GM18498 (cell line): ENCODE data around the gene TTC9.

Experiments
- ATAC-seq: cut with Tn5 transposase; IDR thresholded peaks from one replicate; pipeline ENCODE4 v1.9.1; 2021; ENCODE audit warnings: mild to moderate bottlenecking, moderate library complexity; ENCODE audit not compliant: unreplicated experiment

TTC9 gene

GRCh38 chr14:70641548-70642302 lies at the start of gene TTC9:
TTC9 (plus strand) TSS chr14:70641916; CDS start chr14:70642130, 214 bp downstream.
- ATAC-seq = peak; percentile 35

GRCh38 chr14:70594461-70594860 lies 47.3 kb upstream of the TTC9 start:
- ATAC-seq = no peak

- ATAC-seq = no peak
These were observed 46.1 kb upstream of the TTC9 start for GRCh38 chr14:70595443-70596185.

- no peak for ATAC-seq
These were observed 44.0 kb upstream of the TTC9 start for GRCh38 chr14:70597731-70598130.

GRCh38 chr14:70599345-70599744 lies 42.4 kb upstream of the TTC9 start:
- no peak for ATAC-seq

- peak; percentile 91 for ATAC-seq
These were observed 41.1 kb upstream of the TTC9 start, which contains the start of gene MED6 for GRCh38 chr14:70600382-70601157. MED6 (minus strand) TSS chr14:70600655; CDS start chr14:70600637, 18 bp downstream.

- no peak for ATAC-seq
These were observed 40.6 kb upstream of the TTC9 start for GRCh38 chr14:70601162-70601561.

- no peak for ATAC-seq
These were observed 39.5 kb upstream of the TTC9 start for GRCh38 chr14:70602254-70602653.

- ATAC-seq = no peak
These were observed 30.5 kb upstream of the TTC9 start for GRCh38 chr14:70611216-70611615.

- no peak for ATAC-seq
These were observed 25.1 kb upstream of the TTC9 start for GRCh38 chr14:70616646-70617045.

GRCh38 chr14:70618314-70618713 lies 23.4 kb upstream of the TTC9 start:
- ATAC-seq = no peak

GRCh38 chr14:70619708-70620107 lies 22.0 kb upstream of the TTC9 start:
- ATAC-seq = no peak

GRCh38 chr14:70622111-70622712 lies 19.5 kb upstream of the TTC9 start:
- ATAC-seq = peak; percentile 57

- ATAC-seq = no peak
These were observed 16.7 kb upstream of the TTC9 start for GRCh38 chr14:70624972-70625371.

GRCh38 chr14:70631948-70632347 lies 9.8 kb upstream of the TTC9 start:
- no peak for ATAC-seq

- ATAC-seq = no peak
These were observed 5.6 kb upstream of the TTC9 start for GRCh38 chr14:70635971-70636595.

- no peak for ATAC-seq
These were observed 3.3 kb upstream of the TTC9 start for GRCh38 chr14:70638416-70638815.

- peak; percentile 47 for ATAC-seq
These were observed 673 bp upstream of the TTC9 start for GRCh38 chr14:70640938-70641547.

- peak; percentile 37 for ATAC-seq
These were observed 853 bp downstream of the TTC9 start for GRCh38 chr14:70642303-70643235.
